Upper lobe of left lung (tissue), 4 donors: Measurements from ENCODE around the gene KIR3DL3.
"Not testable (repeated sequence)": the region's sequence is repeated elsewhere in the genome, so short reads cannot be mapped to it uniquely, and the experiment has no call there.

Experiments
- CTCF ChIP-seq, 6 experiments: fragments of 450-650 bp in 4 of 6; fragments of 200-600 bp in 2 of 6; sonication (generic) in 2 of 6; IDR thresholded peaks; one replicate each; pipeline ENCODE4 v1.5.1; 2016 to 2019; ENCODE audit warnings: antibody characterized with exemption in 6 of 6
- EP300 ChIP-seq, 4 donors: sonication (generic); formaldehyde crosslinking; IDR thresholded peaks; one replicate each; pipeline ENCODE4 v1.5.1; 2017; ENCODE audit warnings: antibody characterized with exemption in 4 of 4, control low read depth in 2 of 4
- POLR2AphosphoS5 ChIP-seq, 2 donors: sonication (generic); formaldehyde crosslinking; IDR thresholded peaks; one replicate each; pipeline ENCODE4 v1.5.1; 2017; ENCODE audit warnings: antibody characterized with exemption in 2 of 2

GRCh38 chr19:54766464-54766863 lies 42.2 kb downstream of the KIR3DL3 start:
- TF ChIP-seq CTCF, EP300, POLR2AphosphoS5 (IDR thresholded peaks at IDR 0.05): not testable (repeated sequence)
